B cell (primary cell): ENCODE data around the gene OR4P4.

Experiments
- EZH2 ChIP-seq: IDR thresholded peaks from 2 replicates; pipeline ENCODE4 v1.6.1; 2012; ENCODE audit warnings: borderline replicate concordance, low read depth, mild to moderate bottlenecking, moderate library complexity, low read length; ENCODE audit not compliant: insufficient read depth, poor library complexity, severe bottlenecking
- TF ChIP-seq, protein P1 (sequence below): fragments of 200-600 bp; IDR thresholded peaks from one replicate; pipeline ENCODE4 v1.8.0; 2022; ENCODE audit warnings: antibody characterized with exemption, mild to moderate bottlenecking

DNA sequence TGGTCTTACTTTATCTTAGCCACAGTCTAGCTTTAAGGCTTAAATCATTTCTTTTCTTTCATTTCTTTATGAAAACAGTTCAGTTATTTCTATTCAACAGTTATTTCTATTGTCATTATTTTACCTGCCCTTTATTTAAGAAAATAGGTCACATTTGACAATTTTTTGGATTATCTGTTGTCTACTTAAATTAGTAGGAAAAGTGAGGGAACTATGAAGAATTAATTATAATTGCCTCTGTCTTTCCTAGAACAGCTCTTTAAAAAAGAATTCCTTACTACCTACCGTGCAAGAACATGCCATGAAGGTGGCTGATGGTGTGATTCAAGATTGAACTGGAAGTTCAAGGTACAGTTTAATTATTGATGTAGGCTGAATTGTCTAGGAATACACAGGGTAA lies 27.0 kb downstream of the OR4P4 start, which contains the start of gene OR4C6:
- TF ChIP-seq, protein P1, sequence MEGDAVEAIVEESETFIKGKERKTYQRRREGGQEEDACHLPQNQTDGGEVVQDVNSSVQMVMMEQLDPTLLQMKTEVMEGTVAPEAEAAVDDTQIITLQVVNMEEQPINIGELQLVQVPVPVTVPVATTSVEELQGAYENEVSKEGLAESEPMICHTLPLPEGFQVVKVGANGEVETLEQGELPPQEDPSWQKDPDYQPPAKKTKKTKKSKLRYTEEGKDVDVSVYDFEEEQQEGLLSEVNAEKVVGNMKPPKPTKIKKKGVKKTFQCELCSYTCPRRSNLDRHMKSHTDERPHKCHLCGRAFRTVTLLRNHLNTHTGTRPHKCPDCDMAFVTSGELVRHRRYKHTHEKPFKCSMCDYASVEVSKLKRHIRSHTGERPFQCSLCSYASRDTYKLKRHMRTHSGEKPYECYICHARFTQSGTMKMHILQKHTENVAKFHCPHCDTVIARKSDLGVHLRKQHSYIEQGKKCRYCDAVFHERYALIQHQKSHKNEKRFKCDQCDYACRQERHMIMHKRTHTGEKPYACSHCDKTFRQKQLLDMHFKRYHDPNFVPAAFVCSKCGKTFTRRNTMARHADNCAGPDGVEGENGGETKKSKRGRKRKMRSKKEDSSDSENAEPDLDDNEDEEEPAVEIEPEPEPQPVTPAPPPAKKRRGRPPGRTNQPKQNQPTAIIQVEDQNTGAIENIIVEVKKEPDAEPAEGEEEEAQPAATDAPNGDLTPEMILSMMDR, result no peak
- no peak for TF ChIP-seq EZH2
